Heart right ventricle (tissue), 16 donors: ENCODE data around the gene ROBO1. TPM values are rescaled to one million over a fixed set of nuclear protein-coding genes. Genes with fewer than 3 reads are reported as not detected.

ENCODE experiments used
- ATAC-seq, 8 donors: fragments of 200-7000 bp; cut with Tn5 transposase; one replicate each; pipeline ENCODE4 v1.9.1; 2020; ENCODE audit warnings: mild to moderate bottlenecking in 8 of 8, moderate library complexity in 8 of 8, moderate number of reproducible peaks in 1 of 8
- DNase-seq, 2 donors: peaks; one replicate each; pipeline ENCODE4 v3.0.0-alpha.2; 2020
- H3K27ac ChIP-seq, 10 donors: fragments of 200-600 bp; sonication (generic) in 2 of 10; one replicate each; pipeline versions ENCODE4 v1.5.0 to v1.8.0; 2020 to 2022; ENCODE audit warnings: mild to moderate bottlenecking in 3 of 10
- H3K27me3 ChIP-seq, 7 donors: fragments of 200-600 bp; one replicate each; pipeline ENCODE4 v1.8.0; 2021 to 2022; ENCODE audit warnings: mild to moderate bottlenecking in 2 of 7
- H3K36me3 ChIP-seq, 9 donors: fragments of 200-600 bp; sonication (generic) in 1 of 9; one replicate each; pipeline versions ENCODE4 v1.5.0 to v1.8.0; 2020 to 2022; ENCODE audit warnings: mild to moderate bottlenecking in 2 of 9
- H3K4me1 ChIP-seq, 9 donors: fragments of 200-600 bp; sonication (generic) in 1 of 9; one replicate each; pipeline versions ENCODE4 v1.5.0 to v1.8.0; 2020 to 2022; ENCODE audit warnings: mild to moderate bottlenecking in 4 of 9
- H3K4me3 ChIP-seq, 10 donors: fragments of 200-600 bp; sonication (generic) in 2 of 10; one replicate each; pipeline versions ENCODE4 v1.5.0 to v1.8.0; 2020 to 2022; ENCODE audit warnings: mild to moderate bottlenecking in 7 of 10, moderate library complexity in 2 of 10
- H3K9me3 ChIP-seq, 11 donors: fragments of 200-600 bp in 10 of 11; sonication (generic) in 2 of 11; one replicate each; pipeline versions ENCODE4 v1.5.0 to v1.8.0; 2013 to 2022; ENCODE audit warnings: mild to moderate bottlenecking in 2 of 11, control low read depth in 1 of 11, moderate library complexity in 1 of 11
- WGBS, 2 donors: extraction: QIAGEN DNeasy Blood & Tissue Kit; methylation state at CpG; one replicate each; pipeline ENCODE4 v1.1.7; 2013; ENCODE audit warnings: inconsistent platforms in 1 of 2; 5-methylcytosine and 5-hydroxymethylcytosine counted together
- intact Hi-C, 10 donors: fragments of 100-400 bp; cut with DNase I; formaldehyde crosslinking; loops; one replicate each; pipeline versions ENCODE4 v1.11.1 to v1.14.2; 2022
- polyA plus RNA-seq, 2 donors: library from polyadenylated mRNA; stranded (reverse); fragments of 200-250 nt; gene quantifications; one replicate each; pipeline ENCODE4 v1.2.3, GENCODE V29; 2013
- total RNA-seq, 10 donors: library from RNA; stranded (reverse); fragmentation: NEBNext Ultra II Directional in 3 of 10; extraction: Animal tissue kit (Norgen Biotek cat#: 25700) in 3 of 10; gene quantifications; one replicate each; pipeline versions ENCODE4 v1.2.1 to v1.2.4, GENCODE V29; 2021 to 2023
- TF ChIP-seq, protein P1 (sequence below), 9 donors: fragments of 200-600 bp; sonication (generic) in 2 of 9; IDR thresholded peaks; one replicate each; pipeline versions ENCODE4 v1.5.0 to v1.8.0; 2021 to 2022; ENCODE audit warnings: antibody characterized with exemption in 9 of 9, mild to moderate bottlenecking in 5 of 9, moderate library complexity in 1 of 9
- donor health status: Arrhythmogenic right ventricular cardiomyopathy.
- donor health status: ischemic (EF 13 %, LVEDD 7.1; RV severe dilation, severe dysfunction).
- donor health status: healthy with polysubstance abuse.
- donor health status: DM: no; HTN: yes; CAD: no.
- donor health status: DM: no; HTN: no; CAD: no.
- donor health status: ischemic (EF 25% LVEDD 6.9; RV normal size, moderate dysfunction).
- donor health status: ischemic (EF 25% LVEDD 5.7; RV mildly dilated, moderate dysfunction).
- donor health status: healthy.
- donor health status: DM: yes; HTN: yes; CAD: no.
- donor health status: Ischemic cardiomyopathy.
- donor health status: ischemic (EF 35%, LVEDD 5.7; RV mildly dilated, moderate dysfunction).
- donor health status: nonischemic (EF 11% LVEDD 7.7; RV severe dilation, severe dysfunction).
- donor health status: DM: yes; HTN: yes; CAD: no.
- donor health status: PGD.
- donor health status: ischemic (EF 29% LVEDD 5.4; RV normal size, mild dysfunction).
- donor health status: nonischemic (EF 23%, LVEDD 6.1; RV moderate dilation, normal function).

Gene ROBO1
- total and polyA plus RNA-seq, 12 donors, result 2.8 to 13.9 (median 5.6) TPM

- Histone ChIP-seq H3K4me1 (no peaks in the 10 kb centered on the region), H3K36me3 (no peaks in the 10 kb centered on the region), H3K9me3 (no peaks in the 10 kb centered on the region), H3K27ac (no peak overlapping the region), H3K4me3 (no peak overlapping the region), H3K27me3 (no peaks in the 10 kb centered on the region)
- DNase-seq, result no peak
- no peak for ATAC-seq
- whole genome bisulfite sequencing, 2 donors, result 56 to 57% methylated on average over 1 of the region's 1 CpG
- intact Hi-C loops, result no loop called here
- TF ChIP-seq, protein P1, sequence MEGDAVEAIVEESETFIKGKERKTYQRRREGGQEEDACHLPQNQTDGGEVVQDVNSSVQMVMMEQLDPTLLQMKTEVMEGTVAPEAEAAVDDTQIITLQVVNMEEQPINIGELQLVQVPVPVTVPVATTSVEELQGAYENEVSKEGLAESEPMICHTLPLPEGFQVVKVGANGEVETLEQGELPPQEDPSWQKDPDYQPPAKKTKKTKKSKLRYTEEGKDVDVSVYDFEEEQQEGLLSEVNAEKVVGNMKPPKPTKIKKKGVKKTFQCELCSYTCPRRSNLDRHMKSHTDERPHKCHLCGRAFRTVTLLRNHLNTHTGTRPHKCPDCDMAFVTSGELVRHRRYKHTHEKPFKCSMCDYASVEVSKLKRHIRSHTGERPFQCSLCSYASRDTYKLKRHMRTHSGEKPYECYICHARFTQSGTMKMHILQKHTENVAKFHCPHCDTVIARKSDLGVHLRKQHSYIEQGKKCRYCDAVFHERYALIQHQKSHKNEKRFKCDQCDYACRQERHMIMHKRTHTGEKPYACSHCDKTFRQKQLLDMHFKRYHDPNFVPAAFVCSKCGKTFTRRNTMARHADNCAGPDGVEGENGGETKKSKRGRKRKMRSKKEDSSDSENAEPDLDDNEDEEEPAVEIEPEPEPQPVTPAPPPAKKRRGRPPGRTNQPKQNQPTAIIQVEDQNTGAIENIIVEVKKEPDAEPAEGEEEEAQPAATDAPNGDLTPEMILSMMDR (IDR thresholded peaks at IDR 0.05), result no peak
Measured at GRCh38 chr3:79161941-79162340, 605.9 kb downstream of the ROBO1 start.

GRCh38 chr3:79160421-79160820, 607.4 kb downstream of the ROBO1 start:
- DNase-seq, result no peak
- Histone ChIP-seq H3K27ac (no peak overlapping the region), H3K4me3 (no peak overlapping the region), H3K4me1 (no peaks in the 10 kb centered on the region), H3K9me3 (no peaks in the 10 kb centered on the region), H3K36me3 (no peaks in the 10 kb centered on the region), H3K27me3 (no peaks in the 10 kb centered on the region)
- ATAC-seq, result no peak
- intact Hi-C loops, result no loop called here
- WGBS, 2 donors, result 96 to 98% methylated on average over 1 of the region's 1 CpG
- TF ChIP-seq, protein P1 (IDR thresholded peaks at IDR 0.05), result no peak

GRCh38 chr3:79159736-79160135, 608.1 kb downstream of the ROBO1 start:
- no peak for DNase-seq
- ATAC-seq, result no peak
- no peak overlapping the region for H3K27ac ChIP-seq
- no peaks in the 10 kb centered on the region for H3K4me1 ChIP-seq
- no peaks in the 10 kb centered on the region for H3K27me3 ChIP-seq
- no peaks in the 10 kb centered on the region for H3K36me3 ChIP-seq
- TF ChIP-seq, protein P1 (IDR thresholded peaks at IDR 0.05), result no peak
- 83 to 92% methylated on average over 2 of the region's 2 CpGs for WGBS, 2 donors
- H3K9me3 ChIP-seq, result no peaks in the 10 kb centered on the region
- intact Hi-C loops, result no loop called here
- H3K4me3 ChIP-seq, result no peak overlapping the region

GRCh38 chr3:79157191-79157590, 610.6 kb downstream of the ROBO1 start:
- ATAC-seq (no peak), DNase-seq (no peak)
- H3K4me3 ChIP-seq, result no peak overlapping the region
- no peaks in the 10 kb centered on the region for H3K4me1 ChIP-seq
- no peaks in the 10 kb centered on the region for H3K36me3 ChIP-seq
- no peaks in the 10 kb centered on the region for H3K27me3 ChIP-seq
- TF ChIP-seq, protein P1 (IDR thresholded peaks at IDR 0.05), result no peak
- H3K27ac ChIP-seq, result no peak overlapping the region
- H3K9me3 ChIP-seq, result no peaks in the 10 kb centered on the region
- intact Hi-C loops, result no loop called here

DNA sequence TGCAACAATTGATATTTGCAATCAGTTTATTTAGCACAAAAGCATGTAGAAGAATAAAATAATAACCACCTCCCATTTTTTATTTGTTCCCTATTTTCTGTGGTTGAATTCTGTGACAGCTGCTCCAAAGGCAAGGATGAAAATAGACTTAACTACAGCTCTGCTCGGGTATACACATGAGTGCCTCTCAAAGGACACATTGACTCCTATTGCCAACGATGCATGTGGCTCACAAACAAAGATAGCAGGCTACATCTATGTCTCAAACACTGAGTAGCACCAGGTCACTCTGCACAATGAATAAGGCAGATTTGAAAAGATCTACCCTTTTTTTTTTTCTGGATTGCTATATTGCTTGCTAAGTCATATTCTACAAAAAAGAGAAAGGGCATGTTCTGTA, 612.9 kb downstream of the ROBO1 start:
- ATAC-seq (no peak), DNase-seq (no peak)
- 17 to 29% methylated on average over 2 of the region's 2 CpGs for WGBS, 2 donors
- TF ChIP-seq, protein P1 (IDR thresholded peaks at IDR 0.05), result no peak
- H3K27ac ChIP-seq, result no peak overlapping the region
- no peaks in the 10 kb centered on the region for H3K4me1 ChIP-seq
- intact Hi-C loops, result no loop called here
- no peaks in the 10 kb centered on the region for H3K27me3 ChIP-seq
- H3K9me3 ChIP-seq, result no peaks in the 10 kb centered on the region
- H3K36me3 ChIP-seq, result no peaks in the 10 kb centered on the region
- no peak overlapping the region for H3K4me3 ChIP-seq
